GM12878 (cell line): Measurements from ENCODE around the gene PRF1. TPM values are rescaled to one million over a fixed set of nuclear protein-coding genes. Genes with fewer than 3 reads are reported as not detected.

ENCODE experiments used
- ATAC-seq: fragments of 200-7000 bp; cut with Tn5 transposase; 3 replicates; pipeline ENCODE4 v1.9.1; 2020; ENCODE audit warnings: mild to moderate bottlenecking, moderate library complexity
- BruUV-seq: library from RNA; stranded (reverse); fragments of 400-500 nt; replicated peaks from 2 replicates; lab custom pipeline; 2021; lab: Mats Ljungman, UMichigan
- CTCF ChIA-PET: fragments of 300-600 bp; sonication (Branson Sonifier 250); formaldehyde crosslinking; extraction: SDS; loops from one replicate; lab custom pipeline; 2021; ENCODE audit warnings: inconsistent platforms; lab: Yijun Ruan, JAX
- POLR2A ChIA-PET: fragments of 350-600 bp; formaldehyde crosslinking; extraction: SDS; loops from one replicate; lab custom pipeline; 2021; ENCODE audit warnings: inconsistent platforms; lab: Charles Lee
- RAD21 ChIA-PET: fragments of 300-600 bp; sonication (Branson Sonifier 250); formaldehyde crosslinking; loops from one replicate; lab custom pipeline; 2023; ENCODE audit warnings: antibody characterized with exemption; ENCODE audit not compliant: unreplicated experiment; lab: Charles Lee
- SMC1A ChIA-PET: fragments of 300-600 bp; sonication (Branson Sonifier 250); formaldehyde crosslinking; loops from one replicate; lab custom pipeline; 2023; ENCODE audit not compliant: unreplicated experiment, uncharacterized antibody; lab: Charles Lee
- DNase-seq: peaks from one replicate; pipeline ENCODE4 v3.0.0-alpha.2; 2011; ENCODE audit warnings: low read depth, low spot score
- FAIRE-seq: peaks from 3 replicates; lab custom pipeline; 2011; peaks lifted over from hg19 to GRCh38; lab: Jason Lieb, UNC
- H2AFZ ChIP-seq: 2 replicates; pipeline ENCODE4 v1.6.0; 2011; ENCODE audit warnings: low read depth, low read length, control low read depth; ENCODE audit not compliant: control insufficient read depth
- H3K27ac ChIP-seq: 2 replicates; pipeline ENCODE4 v1.5.1; 2011; ENCODE audit warnings: control low read depth; ENCODE audit not compliant: control insufficient read depth, insufficient read depth
- H3K27me3 ChIP-seq, 2 experiments: replicated peaks in 1 of 2; 2 replicates each; pipeline versions ENCODE4 v1.6.0 to v1.6.1; 2011; ENCODE audit warnings: low read length in 1 of 2; ENCODE audit not compliant: control insufficient read depth in 2 of 2, insufficient read depth in 2 of 2
- H3K36me3 ChIP-seq, 2 experiments: 2 replicates each; pipeline ENCODE4 v1.5.1; 2011; ENCODE audit warnings: low read length in 1 of 2; ENCODE audit not compliant: control insufficient read depth in 2 of 2, insufficient read depth in 2 of 2
- H3K4me1 ChIP-seq: 2 replicates; pipeline ENCODE4 v1.6.1; 2011; ENCODE audit warnings: mild to moderate bottlenecking, low read length, moderate library complexity, mixed read lengths; ENCODE audit not compliant: control insufficient read depth, insufficient read depth
- H3K4me2 ChIP-seq: 2 replicates; pipeline ENCODE4 v1.6.0; 2011; ENCODE audit warnings: control low read depth; ENCODE audit not compliant: control insufficient read depth, insufficient read depth
- H3K4me3 ChIP-seq: fragments of 200-600 bp; sonication (generic); 2 replicates; pipeline ENCODE4 v1.5.1; 2016
- H3K79me2 ChIP-seq: 2 replicates; pipeline ENCODE4 v1.6.0; 2011; ENCODE audit warnings: low read length; ENCODE audit not compliant: control insufficient read depth, insufficient read depth
- H3K9ac ChIP-seq: 2 replicates; pipeline ENCODE4 v1.8.0; 2011; ENCODE audit warnings: low read length, control low read depth, mixed read lengths; ENCODE audit not compliant: control insufficient read depth, insufficient read depth
- H3K9me3 ChIP-seq: replicated peaks from 3 replicates; pipeline ENCODE4 v1.5.1; 2011; ENCODE audit warnings: mild to moderate bottlenecking, low read length; ENCODE audit not compliant: control insufficient read depth, insufficient read depth
- H4K20me1 ChIP-seq: 2 replicates; pipeline ENCODE4 v1.6.0; 2011; ENCODE audit not compliant: control insufficient read depth, insufficient read depth
- E4F1 ChIP-seq: fragments of 450-650 bp; IDR thresholded peaks from 2 replicates; pipeline ENCODE4 v1.6.1; 2018; ENCODE audit warnings: borderline replicate concordance, mild to moderate bottlenecking; ENCODE audit not compliant: partially characterized antibody
- ESRRA ChIP-seq: IDR thresholded peaks from 2 replicates; pipeline ENCODE4 v1.6.1; 2012; ENCODE audit warnings: mild to moderate bottlenecking, low read length, improper control_type of control experiment
- JUNB ChIP-seq: IDR thresholded peaks from 2 replicates; pipeline ENCODE4 v1.6.1; 2016; ENCODE audit warnings: antibody characterized with exemption, mild to moderate bottlenecking
- JUND ChIP-seq: IDR thresholded peaks from 2 replicates; pipeline ENCODE4 v1.6.1; 2012; ENCODE audit warnings: low read depth, mild to moderate bottlenecking, low read length, improper control_type of control experiment, moderate library complexity
- KLF5 ChIP-seq: fragments of 450-650 bp; IDR thresholded peaks from 2 replicates; pipeline ENCODE4 v1.6.1; 2014; ENCODE audit warnings: mild to moderate bottlenecking; ENCODE audit not compliant: partially characterized antibody
- LARP7 ChIP-seq: fragments of 450-650 bp; IDR thresholded peaks from 2 replicates; pipeline ENCODE4 v1.6.1; 2017; ENCODE audit warnings: mild to moderate bottlenecking
- MLLT1 ChIP-seq: fragments of 450-650 bp; IDR thresholded peaks from 2 replicates; pipeline ENCODE4 v1.6.1; 2016; ENCODE audit warnings: mild to moderate bottlenecking
- MTA3 ChIP-seq: IDR thresholded peaks from 2 replicates; pipeline ENCODE4 v1.6.1; 2012; ENCODE audit warnings: low read length, inconsistent platforms, borderline replicate concordance
- NR2C2 ChIP-seq: IDR thresholded peaks from 2 replicates; pipeline ENCODE4 v1.6.1; 2011; ENCODE audit warnings: borderline replicate concordance, low read depth; ENCODE audit not compliant: control insufficient read depth, insufficient read length
- POLR2A ChIP-seq: IDR thresholded peaks from 2 replicates; pipeline ENCODE4 v1.6.1; 2011; ENCODE audit warnings: low read depth, mild to moderate bottlenecking, low read length
- RAD21 ChIP-seq: IDR thresholded peaks from 2 replicates; pipeline ENCODE4 v1.6.1; 2011; ENCODE audit warnings: mild to moderate bottlenecking, low read depth, low read length, moderate library complexity; ENCODE audit not compliant: insufficient read depth
- SPI1 ChIP-seq: IDR thresholded peaks from 2 replicates; pipeline ENCODE4 v1.6.1; 2011; ENCODE audit warnings: low read depth, mild to moderate bottlenecking, low read length, moderate library complexity, borderline replicate concordance; ENCODE audit not compliant: insufficient read depth
- SUPT20H ChIP-seq: IDR thresholded peaks from 2 replicates; pipeline ENCODE4 v1.6.1; 2011; ENCODE audit warnings: low read depth, mild to moderate bottlenecking, low read length, moderate library complexity, borderline replicate concordance; ENCODE audit not compliant: control insufficient read depth
- TARDBP ChIP-seq: IDR thresholded peaks from 2 replicates; pipeline ENCODE4 v1.6.1; 2016; ENCODE audit warnings: borderline replicate concordance
- TCF12 ChIP-seq: IDR thresholded peaks from 2 replicates; pipeline ENCODE4 v1.6.1; 2011; ENCODE audit warnings: low read depth, mild to moderate bottlenecking, low read length
- ZNF217 ChIP-seq: fragments of 450-650 bp; IDR thresholded peaks from 2 replicates; pipeline ENCODE4 v1.6.1; 2017; ENCODE audit warnings: antibody characterized with exemption, mild to moderate bottlenecking
- WGBS: methylation state at CpG from one replicate; pipeline ENCODE4 v1.1.6; 2016; ENCODE audit warnings: low lambda C conversion rate; ENCODE audit not compliant: insufficient replicate concordance, insufficient coverage; ENCODE audit errors: missing lambda C conversion rate; 5-methylcytosine and 5-hydroxymethylcytosine counted together
- in situ Hi-C: fragments of 300-500 bp; cut with MboI; formaldehyde crosslinking; loops from 9 replicates; pipeline ENCODE4 v1.14.3; 2018; ENCODE audit warnings: mixed read lengths
- intact Hi-C: fragments of 100-400 bp; cut with micrococcal nuclease; formaldehyde crosslinking; loops from one replicate; pipeline ENCODE4 v1.14.2; 2022; ENCODE audit not compliant: unreplicated experiment
- polyA plus RNA-seq, 11 experiments: library from polyadenylated mRNA; depleted of rRNA in 4 of 11; unstranded in 6 of 11; stranded (reverse) in 5 of 11; fragments of >200 nt; fragmentation: Nextera tagmentation in 4 of 11; fragmentation: Illumina TruSeq in 1 of 11; extraction: Ambion mirVana in 4 of 11; extraction: Trizol in 1 of 11; gene quantifications; 1 replicate in 1 of 11; 2 replicates in 10 of 11; pipeline versions ENCODE4 v1.2.1 to v1.2.3, GENCODE V29; 2011 to 2016; ENCODE audit warnings: inconsistent platforms in 2 of 11, missing spikeins in 2 of 11, low read depth in 1 of 11
- total RNA-seq, 4 experiments: library from RNA; depleted of rRNA in 3 of 4; stranded (reverse); fragments of >200 nt in 3 of 4; fragmentation: Illumina TruSeq in 1 of 4; extraction: Trizol in 1 of 4; gene quantifications; 2 replicates each; pipeline versions ENCODE4 v1.2.1 to v1.2.3, GENCODE V29; 2013 to 2021
- TF ChIP-seq, protein P1 (sequence below): fragments of 450-650 bp; IDR thresholded peaks from 2 replicates; pipeline ENCODE4 v1.6.1; 2017; ENCODE audit warnings: mild to moderate bottlenecking, moderate library complexity

Gene PRF1
- total and polyA plus RNA-seq, 10 of the 15 experiments (the other 5 are each of a cell fraction or from before 2014, with no cell fraction given): 0.84 to 15.7 (median 1.3) TPM

DNA sequence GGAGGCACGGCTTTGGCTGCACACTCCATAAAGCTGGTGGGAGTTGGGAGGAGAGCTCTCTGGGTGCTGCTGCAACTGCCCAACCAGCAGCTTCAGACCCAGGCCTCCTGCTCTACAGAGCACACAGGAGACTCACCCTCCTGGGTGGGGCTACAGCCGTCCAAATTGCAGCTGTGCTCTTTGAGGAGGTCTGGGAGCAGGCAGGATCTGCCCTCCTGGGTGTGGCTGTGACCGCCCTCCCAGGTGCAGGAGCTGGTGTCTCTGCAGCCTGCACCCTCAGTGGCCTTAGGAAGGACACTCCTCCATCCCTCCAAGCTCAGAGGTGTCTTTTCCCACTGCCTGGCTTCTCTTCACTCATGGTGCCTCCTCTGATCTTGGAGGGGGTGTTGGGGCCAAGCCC, 20.0 kb upstream of the PRF1 start:
- no peak overlapping the region for H3K4me3 ChIP-seq
- no TSS peak for BruUV-seq
- peaks cover 8% of the 10 kb centered on the region; the same call in 2 of the 3 replicates for H3K9me3 ChIP-seq
- H3K36me3 ChIP-seq: no peaks in the 10 kb centered on the region
- no peak for TF ChIP-seq ESRRA
- no peak for TF ChIP-seq POLR2A
- TF ChIP-seq JUNB: no peak
- TF ChIP-seq KLF5: no peak
- TF ChIP-seq, protein P1, sequence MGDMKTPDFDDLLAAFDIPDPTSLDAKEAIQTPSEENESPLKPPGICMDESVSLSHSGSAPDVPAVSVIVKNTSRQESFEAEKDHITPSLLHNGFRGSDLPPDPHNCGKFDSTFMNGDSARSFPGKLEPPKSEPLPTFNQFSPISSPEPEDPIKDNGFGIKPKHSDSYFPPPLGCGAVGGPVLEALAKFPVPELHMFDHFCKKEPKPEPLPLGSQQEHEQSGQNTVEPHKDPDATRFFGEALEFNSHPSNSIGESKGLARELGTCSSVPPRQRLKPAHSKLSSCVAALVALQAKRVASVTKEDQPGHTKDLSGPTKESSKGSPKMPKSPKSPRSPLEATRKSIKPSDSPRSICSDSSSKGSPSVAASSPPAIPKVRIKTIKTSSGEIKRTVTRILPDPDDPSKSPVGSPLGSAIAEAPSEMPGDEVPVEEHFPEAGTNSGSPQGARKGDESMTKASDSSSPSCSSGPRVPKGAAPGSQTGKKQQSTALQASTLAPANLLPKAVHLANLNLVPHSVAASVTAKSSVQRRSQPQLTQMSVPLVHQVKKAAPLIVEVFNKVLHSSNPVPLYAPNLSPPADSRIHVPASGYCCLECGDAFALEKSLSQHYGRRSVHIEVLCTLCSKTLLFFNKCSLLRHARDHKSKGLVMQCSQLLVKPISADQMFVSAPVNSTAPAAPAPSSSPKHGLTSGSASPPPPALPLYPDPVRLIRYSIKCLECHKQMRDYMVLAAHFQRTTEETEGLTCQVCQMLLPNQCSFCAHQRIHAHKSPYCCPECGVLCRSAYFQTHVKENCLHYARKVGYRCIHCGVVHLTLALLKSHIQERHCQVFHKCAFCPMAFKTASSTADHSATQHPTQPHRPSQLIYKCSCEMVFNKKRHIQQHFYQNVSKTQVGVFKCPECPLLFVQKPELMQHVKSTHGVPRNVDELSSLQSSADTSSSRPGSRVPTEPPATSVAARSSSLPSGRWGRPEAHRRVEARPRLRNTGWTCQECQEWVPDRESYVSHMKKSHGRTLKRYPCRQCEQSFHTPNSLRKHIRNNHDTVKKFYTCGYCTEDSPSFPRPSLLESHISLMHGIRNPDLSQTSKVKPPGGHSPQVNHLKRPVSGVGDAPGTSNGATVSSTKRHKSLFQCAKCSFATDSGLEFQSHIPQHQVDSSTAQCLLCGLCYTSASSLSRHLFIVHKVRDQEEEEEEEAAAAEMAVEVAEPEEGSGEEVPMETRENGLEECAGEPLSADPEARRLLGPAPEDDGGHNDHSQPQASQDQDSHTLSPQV: no peak
- no peak for TF ChIP-seq MLLT1
- TF ChIP-seq JUND: no peak
- TF ChIP-seq LARP7: no peak
- TF ChIP-seq NR2C2: no peak
- no peak for TF ChIP-seq ZNF217
- no peak for TF ChIP-seq SPI1
- no peak for TF ChIP-seq E4F1
- TF ChIP-seq MTA3: no peak
- no peak for TF ChIP-seq TARDBP
- TF ChIP-seq RAD21: no peak
- TF ChIP-seq SUPT20H: no peak
- TF ChIP-seq TCF12: no peak
- no peak overlapping the region for H3K27ac ChIP-seq
- no peak for FAIRE-seq
- WGBS: 31% methylated on average over 3 of the region's 3 CpGs
- H2AFZ ChIP-seq: no peak overlapping the region
- ATAC-seq: no peak
- H3K4me2 ChIP-seq: no peak overlapping the region
- in situ Hi-C loops: no loop called here
- H3K79me2 ChIP-seq: no peaks in the 10 kb centered on the region
- ChIA-PET RAD21 (no interaction called here), SMC1A (interaction anchor here (0.5 kb wide), 1 partner anchor 60 kb away, joined by 3 read pairs; no protein-coding TSS in a partner anchor), CTCF (no interaction called here), POLR2A (no interaction called here)
- H3K27me3 ChIP-seq: no peaks in the 10 kb centered on the region
- H4K20me1 ChIP-seq: no peaks in the 10 kb centered on the region
- H3K9ac ChIP-seq: no peak overlapping the region
- no peak for DNase-seq
- H3K4me1 ChIP-seq: no peaks in the 10 kb centered on the region
- intact Hi-C loops: no loop called here
